ENCODE measurements around the gene NDUFC2.
A peak's percentile ranks its signal among the peaks of the same experiment; 100 is the strongest.

The NDUFC2 gene

DNA sequence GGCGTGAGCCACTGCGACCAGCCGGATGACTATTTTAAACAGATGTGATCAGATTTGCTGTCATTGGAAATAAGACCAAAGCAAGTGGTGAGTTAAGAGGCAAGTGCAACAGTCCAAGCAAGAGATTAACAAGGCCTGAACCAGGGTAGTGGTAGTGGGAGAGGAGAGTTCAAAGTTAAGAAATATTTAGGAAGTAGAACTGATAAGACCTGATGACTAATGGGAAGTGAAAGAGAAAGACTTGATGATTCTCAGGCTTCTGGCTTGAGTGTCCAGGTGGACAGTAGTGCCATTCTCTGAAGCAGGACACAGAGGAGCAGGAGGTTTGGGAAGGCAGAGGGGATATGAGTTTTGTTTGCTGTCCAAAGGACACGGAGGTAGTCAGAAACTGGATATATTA lies 7.2 kb downstream of the NDUFC2 start:
- no peak overlapping the region for H3K18ac ChIP-seq (ENCODE audit: low read depth in 1 of 2, low read length in 2 of 2)
- H3K9me3 ChIP-seq (ENCODE audit: control insufficient read depth, low read length), result no peaks in the 10 kb centered on the region
- no peak overlapping the region for H2BK5ac ChIP-seq (ENCODE audit: low read depth, low read length, poor library complexity, severe bottlenecking)
- peaks cover 8% of the 10 kb centered on the region for H3K79me1 ChIP-seq (replicated peaks; ENCODE audit: low read length, poor library complexity, severe bottlenecking)
- H3K36me3 ChIP-seq (ENCODE audit: control insufficient read depth in 1 of 2, insufficient read depth in 2 of 2, low read depth in 1 of 2, low read length in 2 of 2), result peaks cover 20 to 50% of the 10 kb centered on the region in 2 experiments
- no peak overlapping the region for H3K27ac ChIP-seq (ENCODE audit: low read length, poor library complexity, severe bottlenecking)
- 98% methylated on average over 4 of the region's 4 CpGs for WGBS
- no peak overlapping the region for H3K9ac ChIP-seq (ENCODE audit: low read length)
- no peak overlapping the region for H3K23ac ChIP-seq (ENCODE audit: low read length in 2 of 2)
- H3K4me2 ChIP-seq (ENCODE audit: low read length, poor library complexity, severe bottlenecking), result no peak overlapping the region
- H3K27me3 ChIP-seq (ENCODE audit: control insufficient read depth in 1 of 2, insufficient read depth in 1 of 2, low read length in 2 of 2), result no peaks in the 10 kb centered on the region
- H3K14ac ChIP-seq (ENCODE audit: low read length in 2 of 2), result no peak overlapping the region
- H3K4ac ChIP-seq (ENCODE audit: low read depth in 1 of 2, low read length in 2 of 2), result no peak overlapping the region
- peaks cover 2% of the 10 kb centered on the region for H3K4me1 ChIP-seq (ENCODE audit: control insufficient read depth, insufficient read depth, low read depth, low read length)
- H2BK120ac ChIP-seq (ENCODE audit: low read depth, low read length), result no peak overlapping the region
- H3K4me3 ChIP-seq (ENCODE audit: insufficient read depth in 1 of 2, low read depth in 1 of 2, low read length in 2 of 2), result no peak overlapping the region
- no peak overlapping the region for H2BK15ac ChIP-seq (ENCODE audit: low read depth, poor library complexity, severe bottlenecking)
- H4K8ac ChIP-seq (ENCODE audit: low read length), result no peak overlapping the region
- H2AK5ac ChIP-seq (ENCODE audit: low read length, severe bottlenecking), result no peak overlapping the region
- H2BK12ac ChIP-seq (ENCODE audit: low read length in 2 of 2), result no peak overlapping the region
- DNase-seq, result no peak
- no peak overlapping the region for H2AFZ ChIP-seq (ENCODE audit: low read depth, low read length)
- no peak overlapping the region for H4K91ac ChIP-seq (ENCODE audit: low read length)

DNA sequence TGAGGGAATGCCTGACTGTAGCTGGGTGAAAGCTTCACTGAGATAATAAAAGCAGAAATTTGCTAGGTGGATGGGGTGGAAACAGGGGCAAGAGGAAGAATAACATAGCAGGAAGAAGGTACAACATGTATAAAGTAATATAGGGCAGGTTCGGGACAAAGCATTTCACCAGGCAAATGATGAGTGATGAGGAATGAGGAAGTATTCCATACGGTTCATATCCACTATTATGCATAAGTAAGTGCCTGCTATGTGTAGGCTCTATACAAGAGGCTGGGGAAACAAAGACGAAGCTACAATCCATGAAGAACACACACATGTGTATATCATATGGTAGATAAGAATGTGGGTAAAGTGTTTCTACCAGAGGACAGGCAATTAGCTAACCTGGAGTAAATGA lies 7.9 kb downstream of the NDUFC2 start:
- Histone ChIP-seq H3K4me1 (ENCODE audit: control insufficient read depth, insufficient read depth, low read depth, low read length) (peaks cover 1% of the 10 kb centered on the region), H3K36me3 (ENCODE audit: control insufficient read depth in 1 of 2, insufficient read depth in 2 of 2, low read depth in 1 of 2, low read length in 2 of 2) (peaks cover 20 to 50% of the 10 kb centered on the region in 2 experiments), H4K8ac (ENCODE audit: low read length) (no peak overlapping the region), H3K4ac (ENCODE audit: low read depth in 1 of 2, low read length in 2 of 2) (no peak overlapping the region), H2BK15ac (ENCODE audit: low read depth, poor library complexity, severe bottlenecking) (no peak overlapping the region), H2BK120ac (ENCODE audit: low read depth, low read length) (no peak overlapping the region), H2BK12ac (ENCODE audit: low read length in 2 of 2) (no peak overlapping the region), H3K4me2 (ENCODE audit: low read length, poor library complexity, severe bottlenecking) (no peak overlapping the region), H3K4me3 (ENCODE audit: insufficient read depth in 1 of 2, low read depth in 1 of 2, low read length in 2 of 2) (no peak overlapping the region), H3K23ac (ENCODE audit: low read length in 2 of 2) (no peak overlapping the region), H3K9me3 (ENCODE audit: control insufficient read depth, low read length) (no peaks in the 10 kb centered on the region), H3K27ac (ENCODE audit: low read length, poor library complexity, severe bottlenecking) (no peak overlapping the region), H3K14ac (ENCODE audit: low read length in 2 of 2) (no peak overlapping the region), H2BK5ac (ENCODE audit: low read depth, low read length, poor library complexity, severe bottlenecking) (no peak overlapping the region), H2AFZ (ENCODE audit: low read depth, low read length) (no peak overlapping the region), H3K18ac (ENCODE audit: low read depth in 1 of 2, low read length in 2 of 2) (no peak overlapping the region), H3K9ac (ENCODE audit: low read length) (no peak overlapping the region), H2AK5ac (ENCODE audit: low read length, severe bottlenecking) (no peak overlapping the region), H4K91ac (ENCODE audit: low read length) (no peak overlapping the region), H3K79me1 (replicated peaks; ENCODE audit: low read length, poor library complexity, severe bottlenecking) (peaks cover 8% of the 10 kb centered on the region), H3K27me3 (ENCODE audit: control insufficient read depth in 1 of 2, insufficient read depth in 1 of 2, low read length in 2 of 2) (no peaks in the 10 kb centered on the region)
- no peak for DNase-seq
- WGBS, result 88% methylated on average over 2 of the region's 3 CpGs

DNA sequence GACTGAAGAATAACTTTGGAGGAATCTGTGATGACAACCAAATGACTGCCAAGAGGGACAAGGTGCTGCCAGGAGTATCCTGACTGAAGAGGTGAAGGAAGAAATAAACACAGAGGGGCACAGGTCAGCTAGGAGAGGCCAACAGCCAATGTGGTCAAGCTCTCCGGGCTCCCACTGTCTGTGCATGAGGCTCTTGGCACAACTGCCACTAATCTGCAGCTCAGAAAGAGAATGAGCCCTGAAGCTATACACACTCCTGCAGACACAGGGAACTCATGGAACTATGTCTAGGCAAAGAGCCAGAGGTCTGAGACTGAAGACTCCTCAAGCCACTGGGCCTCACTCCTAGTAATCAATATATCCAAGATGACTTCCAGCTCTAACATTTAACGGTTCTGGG lies 9.0 kb downstream of the NDUFC2 start:
- no peak overlapping the region for H2AFZ ChIP-seq (ENCODE audit: low read depth, low read length)
- H3K36me3 ChIP-seq (ENCODE audit: control insufficient read depth in 1 of 2, insufficient read depth in 2 of 2, low read depth in 1 of 2, low read length in 2 of 2), result peaks cover 20 to 49% of the 10 kb centered on the region in 2 experiments
- no peak overlapping the region for H4K8ac ChIP-seq (ENCODE audit: low read length)
- H2BK120ac ChIP-seq (ENCODE audit: low read depth, low read length), result no peak overlapping the region
- no peak overlapping the region for H3K4me3 ChIP-seq (ENCODE audit: insufficient read depth in 1 of 2, low read depth in 1 of 2, low read length in 2 of 2)
- H4K91ac ChIP-seq (ENCODE audit: low read length), result no peak overlapping the region
- peaks cover 11% of the 10 kb centered on the region for H3K79me1 ChIP-seq (replicated peaks; ENCODE audit: low read length, poor library complexity, severe bottlenecking)
- H3K14ac ChIP-seq (ENCODE audit: low read length in 2 of 2), result no peak overlapping the region
- DNase-seq, result no peak
- no peak overlapping the region for H3K4me2 ChIP-seq (ENCODE audit: low read length, poor library complexity, severe bottlenecking)
- WGBS, result 98% methylated on average over 2 of the region's 2 CpGs
- H2BK5ac ChIP-seq (ENCODE audit: low read depth, low read length, poor library complexity, severe bottlenecking), result no peak overlapping the region
- no peak overlapping the region for H2AK5ac ChIP-seq (ENCODE audit: low read length, severe bottlenecking)
- H3K18ac ChIP-seq (ENCODE audit: low read depth in 1 of 2, low read length in 2 of 2), result no peak overlapping the region
- H3K4me1 ChIP-seq (ENCODE audit: control insufficient read depth, insufficient read depth, low read depth, low read length), result peaks cover 1% of the 10 kb centered on the region
- no peak overlapping the region for H3K27ac ChIP-seq (ENCODE audit: low read length, poor library complexity, severe bottlenecking)
- H3K23ac ChIP-seq (ENCODE audit: low read length in 2 of 2), result no peak overlapping the region
- H3K27me3 ChIP-seq (ENCODE audit: control insufficient read depth in 1 of 2, insufficient read depth in 1 of 2, low read length in 2 of 2), result no peaks in the 10 kb centered on the region
- H3K4ac ChIP-seq (ENCODE audit: low read depth in 1 of 2, low read length in 2 of 2), result no peak overlapping the region
- no peaks in the 10 kb centered on the region for H3K9me3 ChIP-seq (ENCODE audit: control insufficient read depth, low read length)
- H2BK12ac ChIP-seq (ENCODE audit: low read length in 2 of 2), result no peak overlapping the region
- H3K9ac ChIP-seq (ENCODE audit: low read length), result no peak overlapping the region
- no peak overlapping the region for H2BK15ac ChIP-seq (ENCODE audit: low read depth, poor library complexity, severe bottlenecking)

DNA sequence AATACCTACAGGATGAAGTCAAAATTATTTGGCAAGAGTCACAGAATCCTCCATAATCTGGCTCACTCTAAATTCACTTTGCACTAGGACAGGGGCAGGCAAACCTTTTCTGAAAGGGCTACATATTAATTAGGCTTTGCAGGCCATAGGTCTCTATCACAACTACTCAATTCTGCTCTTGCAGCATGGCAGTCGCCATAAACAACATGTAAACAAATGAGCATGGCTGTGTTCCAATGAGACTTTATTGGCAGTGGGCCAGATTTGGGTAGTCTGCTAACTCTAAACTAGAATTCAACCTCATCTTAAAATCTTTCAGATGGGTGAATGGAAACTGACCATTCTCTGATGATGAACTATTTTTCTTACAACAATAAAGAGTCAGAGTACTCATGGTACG lies 10.2 kb downstream of the NDUFC2 start:
- H3K36me3 ChIP-seq (ENCODE audit: control insufficient read depth in 1 of 2, insufficient read depth in 2 of 2, low read depth in 1 of 2, low read length in 2 of 2), result peaks cover 20 to 49% of the 10 kb centered on the region in 2 experiments
- H2BK12ac ChIP-seq (ENCODE audit: low read length in 2 of 2), result no peak overlapping the region
- no peak overlapping the region for H2BK5ac ChIP-seq (ENCODE audit: low read depth, low read length, poor library complexity, severe bottlenecking)
- H3K4ac ChIP-seq (ENCODE audit: low read depth in 1 of 2, low read length in 2 of 2), result no peak overlapping the region
- H3K4me3 ChIP-seq (ENCODE audit: insufficient read depth in 1 of 2, low read depth in 1 of 2, low read length in 2 of 2), result no peak overlapping the region
- no peak overlapping the region for H2BK120ac ChIP-seq (ENCODE audit: low read depth, low read length)
- H3K9me3 ChIP-seq (ENCODE audit: control insufficient read depth, low read length), result no peaks in the 10 kb centered on the region
- H2BK15ac ChIP-seq (ENCODE audit: low read depth, poor library complexity, severe bottlenecking), result no peak overlapping the region
- no peak overlapping the region for H3K23ac ChIP-seq (ENCODE audit: low read length in 2 of 2)
- H3K79me1 ChIP-seq (replicated peaks; ENCODE audit: low read length, poor library complexity, severe bottlenecking), result peaks cover 9% of the 10 kb centered on the region
- H3K27me3 ChIP-seq (ENCODE audit: control insufficient read depth in 1 of 2, insufficient read depth in 1 of 2, low read length in 2 of 2), result no peaks in the 10 kb centered on the region
- no peak overlapping the region for H3K27ac ChIP-seq (ENCODE audit: low read length, poor library complexity, severe bottlenecking)
- WGBS, result 63% methylated on average over 1 of the region's 2 CpGs
- no peak overlapping the region for H3K9ac ChIP-seq (ENCODE audit: low read length)
- H4K91ac ChIP-seq (ENCODE audit: low read length), result no peak overlapping the region
- no peak overlapping the region for H3K14ac ChIP-seq (ENCODE audit: low read length in 2 of 2)
- H3K4me1 ChIP-seq (ENCODE audit: control insufficient read depth, insufficient read depth, low read depth, low read length), result no peaks in the 10 kb centered on the region
- no peak overlapping the region for H2AFZ ChIP-seq (ENCODE audit: low read depth, low read length)
- no peak overlapping the region for H2AK5ac ChIP-seq (ENCODE audit: low read length, severe bottlenecking)
- H4K8ac ChIP-seq (ENCODE audit: low read length), result no peak overlapping the region
- no peak overlapping the region for H3K18ac ChIP-seq (ENCODE audit: low read depth in 1 of 2, low read length in 2 of 2)
- peak; percentile 57 for DNase-seq
- no peak overlapping the region for H3K4me2 ChIP-seq (ENCODE audit: low read length, poor library complexity, severe bottlenecking)

Data from mesenchymal stem cell (in vitro differentiated cells and primary cell).